H1 (cell line): ENCODE data around the gene MAPRE3. TPM values are rescaled to one million over a fixed set of nuclear protein-coding genes. Genes with fewer than 3 reads are reported as not detected.
A peak's percentile ranks its signal among the peaks of the same experiment; 100 is the strongest.

ENCODE experiments used
- CTCF ChIA-PET: fragments of 300-600 bp; sonication (Branson Sonifier 250); formaldehyde crosslinking; loops from one replicate; lab custom pipeline; 2021; ENCODE audit not compliant: partially characterized antibody; lab: Charles Lee
- POLR2A ChIA-PET: fragments of 300-600 bp; sonication (Branson Sonifier 250); formaldehyde crosslinking; loops from one replicate; lab custom pipeline; 2021; ENCODE audit warnings: inconsistent platforms; ENCODE audit not compliant: partially characterized antibody; lab: Charles Lee
- DNase-seq, 2 experiments: peaks; one replicate each; pipeline versions ENCODE4 v3.0.0 to v3.0.0-alpha.2; 2010 to 2022; ENCODE audit warnings: low spot score in 2 of 2, low read depth in 1 of 2, mixed read lengths in 1 of 2
- FAIRE-seq: peaks from 2 replicates; lab custom pipeline; 2011; peaks lifted over from hg19 to GRCh38; lab: Jason Lieb, UNC
- H2AFZ ChIP-seq: 2 replicates; pipeline ENCODE4 v1.8.1; 2012; ENCODE audit warnings: low read length, inconsistent platforms
- H2AK5ac ChIP-seq: 2 replicates; pipeline ENCODE4 v1.6.1; 2013; ENCODE audit warnings: low read depth, low read length
- H2BK120ac ChIP-seq: replicated peaks from 2 replicates; pipeline ENCODE3; 2013; ENCODE audit warnings: low read depth, low read length, inconsistent platforms
- H2BK12ac ChIP-seq: 2 replicates; pipeline ENCODE4 v1.6.1; 2013; ENCODE audit warnings: low read depth, low read length
- H2BK15ac ChIP-seq: 2 replicates; pipeline ENCODE4 v1.6.1; 2013; ENCODE audit warnings: low read length
- H2BK20ac ChIP-seq: 2 replicates; pipeline ENCODE4 v1.6.1; 2013; ENCODE audit warnings: low read length
- H2BK5ac ChIP-seq: 2 replicates; pipeline ENCODE4 v1.6.1; 2013; ENCODE audit warnings: low read depth, low read length
- H3K14ac ChIP-seq: 2 replicates; pipeline ENCODE4 v1.6.1; 2013; ENCODE audit warnings: inconsistent platforms; ENCODE audit not compliant: insufficient read length
- H3K18ac ChIP-seq: 2 replicates; pipeline ENCODE4 v1.6.1; 2013; ENCODE audit warnings: low read length; ENCODE audit errors: extremely low read depth
- H3K23ac ChIP-seq: 2 replicates; pipeline ENCODE4 v1.6.1; 2013; ENCODE audit warnings: inconsistent platforms; ENCODE audit not compliant: insufficient read length
- H3K23me2 ChIP-seq: 2 replicates; pipeline ENCODE4 v1.6.1; 2013; ENCODE audit warnings: low read depth, low read length
- H3K27ac ChIP-seq: 2 replicates; pipeline ENCODE4 v1.6.1; 2011; ENCODE audit warnings: low read depth, low read length, inconsistent platforms
- H3K27me3 ChIP-seq, 4 experiments: replicated peaks in 1 of 4; 1 replicate in 1 of 4; 2 replicates in 3 of 4; pipeline versions ENCODE4 v1.6.1 to v1.8.1; 2011 to 2013; ENCODE audit warnings: low read length in 3 of 4, mild to moderate bottlenecking in 3 of 4, inconsistent platforms in 2 of 4, mixed read lengths in 2 of 4, moderate library complexity in 1 of 4; ENCODE audit not compliant: control insufficient read depth in 3 of 4, insufficient read depth in 3 of 4; ENCODE audit errors: extremely low read depth in 1 of 4
- H3K36me3 ChIP-seq, 4 experiments: 2 replicates each; pipeline versions ENCODE4 v1.6.1 to v1.8.1; 2011 to 2013; ENCODE audit warnings: mild to moderate bottlenecking in 4 of 4, low read length in 3 of 4, moderate library complexity in 2 of 4, control low read depth in 1 of 4, inconsistent platforms in 1 of 4; ENCODE audit not compliant: insufficient read depth in 4 of 4, control insufficient read depth in 2 of 4
- H3K4ac ChIP-seq: replicated peaks from 2 replicates; pipeline ENCODE3; 2013; ENCODE audit warnings: low read length, low read depth, mixed read lengths, inconsistent platforms; ENCODE audit not compliant: insufficient read length
- H3K4me1 ChIP-seq, 4 experiments: replicated peaks in 1 of 4; 1 replicate in 1 of 4; 2 replicates in 3 of 4; pipeline versions ENCODE4 v1.6.1 to v1.8.1; 2011 to 2013; ENCODE audit warnings: low read length in 3 of 4, inconsistent platforms in 2 of 4, mixed read lengths in 1 of 4; ENCODE audit not compliant: insufficient read depth in 4 of 4, control insufficient read depth in 3 of 4
- H3K4me2 ChIP-seq, 2 experiments: 2 replicates each; pipeline versions ENCODE4 v1.6.1 to v1.8.1; 2011 to 2013; ENCODE audit warnings: low read depth in 2 of 2, low read length in 2 of 2, control low read depth in 1 of 2, inconsistent platforms in 1 of 2, mild to moderate bottlenecking in 1 of 2; ENCODE audit not compliant: insufficient read depth in 1 of 2
- H3K4me3 ChIP-seq, 4 experiments: fragments of 200-600, 300-600 bp in 1 of 4; sonication (generic), shearing (Covaris generic), sonication (Bioruptor Twin) in 1 of 4; 2 replicates each; pipeline versions ENCODE4 v1.5.1 to v1.8.1; 2011 to 2016; ENCODE audit warnings: low read length in 4 of 4, low read depth in 3 of 4, control low read depth in 2 of 4, inconsistent platforms in 2 of 4, mild to moderate bottlenecking in 2 of 4, mixed read lengths in 1 of 4, moderate library complexity in 1 of 4; ENCODE audit not compliant: insufficient read depth in 2 of 4; ENCODE audit errors: extremely low read depth in 1 of 4
- H3K56ac ChIP-seq: replicated peaks from 2 replicates; pipeline ENCODE3; 2013; ENCODE audit warnings: low read depth, mild to moderate bottlenecking, mixed read lengths, low read length, inconsistent platforms; ENCODE audit not compliant: insufficient read length
- H3K79me1 ChIP-seq: 2 replicates; pipeline ENCODE4 v1.6.1; 2013; ENCODE audit warnings: low read depth, low read length, control low read depth
- H3K79me2 ChIP-seq, 2 experiments: 2 replicates each; pipeline versions ENCODE4 v1.6.1 to v1.8.1; 2012 to 2013; ENCODE audit warnings: low read length in 2 of 2, mild to moderate bottlenecking in 2 of 2, inconsistent platforms in 1 of 2; ENCODE audit not compliant: insufficient read depth in 2 of 2, control insufficient read depth in 1 of 2
- H3K9ac ChIP-seq, 4 experiments: replicated peaks in 1 of 4; 1 replicate in 1 of 4; 2 replicates in 3 of 4; pipeline versions ENCODE4 v1.6.1 to v1.8.1; 2011 to 2013; ENCODE audit warnings: low read depth in 3 of 4, low read length in 3 of 4, control low read depth in 2 of 4, mild to moderate bottlenecking in 2 of 4, moderate library complexity in 2 of 4, inconsistent platforms in 1 of 4; ENCODE audit errors: extremely low read depth in 1 of 4
- H3K9me3 ChIP-seq, 2 experiments: 2 replicates each; pipeline versions ENCODE4 v1.6.1 to v1.8.1; 2012 to 2013; ENCODE audit warnings: mild to moderate bottlenecking in 2 of 2, moderate library complexity in 2 of 2, control low read depth in 1 of 2, inconsistent platforms in 1 of 2, low read depth in 1 of 2, low read length in 1 of 2, mixed read lengths in 1 of 2; ENCODE audit not compliant: insufficient read depth in 2 of 2
- H4K20me1 ChIP-seq, 2 experiments: replicated peaks in 1 of 2; 2 replicates each; pipeline versions ENCODE3 to v1.8.1; 2011 to 2013; ENCODE audit warnings: inconsistent platforms in 2 of 2, low read length in 2 of 2, mild to moderate bottlenecking in 1 of 2; ENCODE audit not compliant: insufficient read depth in 2 of 2, control insufficient read depth in 1 of 2
- H4K5ac ChIP-seq: 2 replicates; pipeline ENCODE4 v1.6.1; 2013; ENCODE audit warnings: low read length, low read depth, mixed read lengths, inconsistent platforms; ENCODE audit not compliant: insufficient read length
- H4K8ac ChIP-seq: 2 replicates; pipeline ENCODE4 v1.8.0; 2013; ENCODE audit warnings: mild to moderate bottlenecking, moderate library complexity, low read length, inconsistent platforms; ENCODE audit not compliant: insufficient read depth; ENCODE audit errors: extremely low read depth
- H4K91ac ChIP-seq: replicated peaks from 2 replicates; pipeline ENCODE3; 2013; ENCODE audit warnings: low read length, mixed read lengths, inconsistent platforms; ENCODE audit not compliant: insufficient read length
- RAD21 ChIP-seq, 2 experiments: IDR thresholded peaks in 1 of 2; conservative IDR thresholded peaks in 1 of 2; 2 replicates each; pipeline ENCODE4 v1.6.1; 2011; ENCODE audit warnings: low read depth in 2 of 2, low read length in 2 of 2, improper control_type of control experiment in 1 of 2, inconsistent platforms in 1 of 2, mild to moderate bottlenecking in 1 of 2, moderate library complexity in 1 of 2
- WGBS, 2 experiments: shearing (Covaris generic) in 1 of 2; methylation state at CpG; one replicate each; pipeline versions ENCODE4 v1.1.6 to v1.1.7; 2013 to 2015; ENCODE audit warnings: low lambda C conversion rate in 2 of 2, mixed read lengths in 2 of 2, inconsistent platforms in 1 of 2, low coverage in 1 of 2, missing lambda C conversion rate in 1 of 2; ENCODE audit not compliant: insufficient replicate concordance in 2 of 2, insufficient coverage in 1 of 2, insufficient read length in 1 of 2; ENCODE audit errors: extremely low coverage in 1 of 2, missing lambda C conversion rate in 1 of 2; 5-methylcytosine and 5-hydroxymethylcytosine counted together
- polyA plus RNA-seq, 7 experiments: library from polyadenylated mRNA; depleted of rRNA in 3 of 7; stranded (reverse) in 5 of 7; unstranded in 2 of 7; fragments of >200 nt in 5 of 7; fragments of 200-250 nt in 2 of 7; gene quantifications; 1 replicate in 5 of 7; 2 replicates in 1 of 7; 4 replicates in 1 of 7; pipeline versions ENCODE4 v1.2.1 to v1.2.3, GENCODE V29; 2011 to 2013; ENCODE audit warnings: missing spikeins in 2 of 7, mixed read lengths in 2 of 7
- total RNA-seq: library from RNA; stranded (reverse); fragmentation: NEBNext Ultra II Directional; extraction: Animal tissue kit (Norgen Biotek cat#: 25700); gene quantifications from 2 replicates; pipeline ENCODE4 v1.2.1, GENCODE V29; 2021
- TF ChIP-seq, protein P1 (sequence below), 3 experiments: IDR thresholded peaks; 1 replicate in 2 of 3; 2 replicates in 1 of 3; pipeline versions ENCODE4 v1.5.1 to v1.6.1; 2011; ENCODE audit warnings: low read length in 3 of 3, mild to moderate bottlenecking in 3 of 3, inconsistent platforms in 2 of 3, low read depth in 1 of 3, moderate library complexity in 1 of 3; ENCODE audit not compliant: insufficient read depth in 1 of 3; ENCODE audit errors: control extremely low read depth in 1 of 3

MAPRE3 gene
- total and polyA plus RNA-seq, 2 of the 8 experiments (the other 6 are each of a cell fraction or from before 2014, with no cell fraction given): 4.9 to 6.6 TPM

DNA sequence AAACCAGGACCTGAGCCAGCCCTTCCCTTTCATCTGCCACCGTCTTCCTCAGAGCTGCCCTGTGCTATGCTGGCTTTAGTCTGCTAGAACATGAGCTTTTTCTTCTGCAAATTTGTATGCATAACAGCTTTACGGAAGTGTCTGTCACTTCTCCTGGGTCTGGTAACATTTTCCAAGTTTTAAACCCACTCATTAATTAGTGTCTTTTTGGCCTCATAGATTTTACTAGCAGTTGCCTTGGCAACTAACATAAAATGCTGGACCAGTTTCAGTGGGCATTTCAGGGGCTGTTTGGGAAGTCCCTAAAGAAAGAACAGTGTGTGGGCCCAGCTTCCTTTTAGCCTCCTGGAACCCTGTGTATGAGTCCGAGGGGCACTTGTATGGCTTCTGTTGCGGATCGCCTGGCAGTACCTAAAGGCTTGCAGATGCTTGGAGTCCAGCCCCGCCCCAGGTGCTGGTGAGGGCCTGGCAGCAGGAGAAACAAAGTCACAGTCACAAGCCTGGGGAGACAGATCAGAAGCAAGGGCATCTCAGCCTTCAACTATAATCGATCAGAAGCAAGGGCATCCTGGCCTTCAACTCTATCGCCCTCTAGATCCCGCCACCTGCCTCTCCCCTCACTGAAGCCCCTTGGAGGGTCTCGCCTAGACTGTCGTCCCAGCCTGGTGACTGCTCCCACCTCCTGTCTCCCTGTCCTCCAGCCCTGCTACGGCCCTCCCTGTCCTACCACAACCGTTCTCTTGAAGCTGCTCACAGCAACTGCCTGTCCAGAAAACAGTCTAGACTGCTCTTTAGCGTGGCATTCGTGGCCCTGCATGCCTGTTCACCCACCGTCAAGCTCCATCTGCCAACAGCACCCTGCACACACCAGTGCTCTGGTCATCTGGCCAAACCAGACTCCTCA is 36.8 kb upstream of the MAPRE3 start:
- WGBS, 2 experiments: 89% methylated on average over 16 of the region's 16 CpGs; no CpG with 5 or more reads in 1 of the 2 experiments
- Histone ChIP-seq H4K20me1 (peaks cover 0 to 5% of the 10 kb centered on the region in 2 experiments), H3K14ac (no peak overlapping the region), H2BK5ac (no peak overlapping the region; the same call in 1 of the 2 replicates), H2BK120ac (no peak overlapping the region), H3K4me3 (no peak overlapping the region), H3K36me3 (no peaks in the 10 kb centered on the region; a peak in 1 of 8 replicates), H2AFZ (no peak overlapping the region), H3K79me1 (no peaks in the 10 kb centered on the region), H3K4ac (no peak overlapping the region), H4K8ac (no peak overlapping the region), H2AK5ac (no peak overlapping the region), H3K27ac (no peak overlapping the region), H3K23me2 (no peaks in the 10 kb centered on the region), H4K91ac (no peak overlapping the region), H3K18ac (no peak overlapping the region), H3K79me2 (no peaks in the 10 kb centered on the region), H2BK15ac (no peak overlapping the region), H3K27me3 (no peaks in the 10 kb centered on the region; a peak in 2 of 7 replicates), H3K56ac (no peak overlapping the region), H4K5ac (no peak overlapping the region), H3K23ac (no peak overlapping the region), H3K9ac (no peak overlapping the region), H2BK12ac (no peak overlapping the region), H3K4me1 (peaks cover 0 to 4% (median 1%) of the 10 kb centered on the region in 4 experiments; a peak in 4 of 7 replicates), H2BK20ac (no peak overlapping the region), H3K4me2 (no peak overlapping the region), H3K9me3 (no peaks in the 10 kb centered on the region; a peak in 1 of 4 replicates)
- CTCF ChIA-PET: interaction anchor here (0.8 to 4.4 kb wide), 13 partner anchors 9 to 91 kb away, joined by 3 to 31 read pairs (median 5); no protein-coding TSS in a partner anchor
- TF ChIP-seq, protein P1, sequence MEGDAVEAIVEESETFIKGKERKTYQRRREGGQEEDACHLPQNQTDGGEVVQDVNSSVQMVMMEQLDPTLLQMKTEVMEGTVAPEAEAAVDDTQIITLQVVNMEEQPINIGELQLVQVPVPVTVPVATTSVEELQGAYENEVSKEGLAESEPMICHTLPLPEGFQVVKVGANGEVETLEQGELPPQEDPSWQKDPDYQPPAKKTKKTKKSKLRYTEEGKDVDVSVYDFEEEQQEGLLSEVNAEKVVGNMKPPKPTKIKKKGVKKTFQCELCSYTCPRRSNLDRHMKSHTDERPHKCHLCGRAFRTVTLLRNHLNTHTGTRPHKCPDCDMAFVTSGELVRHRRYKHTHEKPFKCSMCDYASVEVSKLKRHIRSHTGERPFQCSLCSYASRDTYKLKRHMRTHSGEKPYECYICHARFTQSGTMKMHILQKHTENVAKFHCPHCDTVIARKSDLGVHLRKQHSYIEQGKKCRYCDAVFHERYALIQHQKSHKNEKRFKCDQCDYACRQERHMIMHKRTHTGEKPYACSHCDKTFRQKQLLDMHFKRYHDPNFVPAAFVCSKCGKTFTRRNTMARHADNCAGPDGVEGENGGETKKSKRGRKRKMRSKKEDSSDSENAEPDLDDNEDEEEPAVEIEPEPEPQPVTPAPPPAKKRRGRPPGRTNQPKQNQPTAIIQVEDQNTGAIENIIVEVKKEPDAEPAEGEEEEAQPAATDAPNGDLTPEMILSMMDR (IDR thresholded peaks at IDR 0.05; ENCODE audit: control extremely low read depth in 1 of 3, insufficient read depth in 1 of 3, low read depth in 1 of 3, low read length in 3 of 3): peak in 1 of 3 experiments; percentile 15; a peak in 1 of 4 replicates
- TF ChIP-seq RAD21 (IDR thresholded peaks at IDR 0.05 in 1 of 2, conservative IDR thresholded peaks at IDR 0.05 in 1 of 2; ENCODE audit: low read depth in 2 of 2, low read length in 2 of 2): no peak; a peak in 1 of 4 replicates
- FAIRE-seq (no peak), DNase-seq (no peak)
- POLR2A ChIA-PET: no interaction called here
